ENCODE results near the gene CA5B.
A peak's percentile ranks its signal among the peaks of the same experiment; 100 is the strongest.
"Not testable (repeated sequence)": the region's sequence is repeated elsewhere in the genome, so short reads cannot be mapped to it uniquely, and the experiment has no call there.

CA5B gene

GRCh38 chrX:15747626-15748173 is 9.6 kb downstream of the CA5B start:
- no peak for DNase-seq (ENCODE audit: low read depth in 2 of 2, low spot score in 1 of 2)

GRCh38 chrX:15748841-15749240 is 10.8 kb downstream of the CA5B start:
- no peak for DNase-seq (ENCODE audit: low read depth in 2 of 2, low spot score in 1 of 2)

GRCh38 chrX:15749642-15750610 is 11.9 kb downstream of the CA5B start:
- no peak for DNase-seq (ENCODE audit: low read depth in 2 of 2, low spot score in 1 of 2)

- no peak for DNase-seq (ENCODE audit: low read depth in 2 of 2, low spot score in 1 of 2)
These were observed 12.6 kb downstream of the CA5B start for GRCh38 chrX:15750611-15751154.

GRCh38 chrX:15751155-15751819 is 13.2 kb downstream of the CA5B start:
- no peak for DNase-seq (ENCODE audit: low read depth in 2 of 2, low spot score in 1 of 2)

- no peak for DNase-seq (ENCODE audit: low read depth in 2 of 2, low spot score in 1 of 2)
These were observed 17.0 kb downstream of the CA5B start for GRCh38 chrX:15755091-15755490.

- DNase-seq (ENCODE audit: low read depth in 2 of 2, low spot score in 1 of 2), result no peak
These were observed 20.1 kb downstream of the CA5B start for GRCh38 chrX:15758140-15758539.

GRCh38 chrX:15759886-15760285 is 21.8 kb downstream of the CA5B start:
- DNase-seq (ENCODE audit: low read depth in 2 of 2, low spot score in 1 of 2), result not testable (repeated sequence)

GRCh38 chrX:15761564-15762191 is 23.6 kb downstream of the CA5B start:
- no peak for DNase-seq (ENCODE audit: low read depth in 2 of 2, low spot score in 1 of 2)

GRCh38 chrX:15769300-15769954 is 31.4 kb downstream of the CA5B start:
- no peak for DNase-seq (ENCODE audit: low read depth in 2 of 2, low spot score in 1 of 2)

- no peak for DNase-seq (ENCODE audit: low read depth in 2 of 2, low spot score in 1 of 2)
These were observed 44.1 kb downstream of the CA5B start for GRCh38 chrX:15781961-15782699.

- DNase-seq (ENCODE audit: low read depth in 2 of 2, low spot score in 1 of 2), result no peak
These were observed 47.2 kb downstream of the CA5B start for GRCh38 chrX:15785176-15785750.

GRCh38 chrX:15786915-15787314 is 48.8 kb downstream of the CA5B start:
- DNase-seq (ENCODE audit: low read depth in 2 of 2, low spot score in 1 of 2), result no peak

- DNase-seq (ENCODE audit: low read depth in 2 of 2, low spot score in 1 of 2), result peak; percentile 71 to 82
These were observed 52.1 kb downstream of the CA5B start, which contains the start of gene ZRSR2 for GRCh38 chrX:15789979-15790768. Gene ZRSR2, plus strand, starts transcription at chrX:15790484. Its CDS starts 12 bp downstream, at chrX:15790496.

GRCh38 chrX:15790769-15791290 is 52.8 kb downstream of the CA5B start:
- DNase-seq (ENCODE audit: low read depth in 2 of 2, low spot score in 1 of 2), result no peak

GRCh38 chrX:15797707-15798106 is 59.6 kb downstream of the CA5B start:
- DNase-seq (ENCODE audit: low read depth in 2 of 2, low spot score in 1 of 2), result no peak

GRCh38 chrX:15804563-15804962 is 66.5 kb downstream of the CA5B start:
- DNase-seq (ENCODE audit: low read depth in 2 of 2, low spot score in 1 of 2), result no peak

GRCh38 chrX:15808254-15808653 is 70.2 kb downstream of the CA5B start:
- no peak for DNase-seq (ENCODE audit: low read depth in 2 of 2, low spot score in 1 of 2)

All from stimulated activated CD8-positive, alpha-beta memory T cell treated with anti-CD3 and anti-CD28 coated beads, Interleukin-4, amount 100 ng/mL, for 1 hour (primary cell).